ENCODE measurements around the gene KCNIP3. TPM values are rescaled to one million over a fixed set of nuclear protein-coding genes. Genes with fewer than 3 reads are reported as not detected.

Gene KCNIP3
- total RNA-seq, 2 donors from 2014 or later: 1.5 to 2.3 TPM

DNA sequence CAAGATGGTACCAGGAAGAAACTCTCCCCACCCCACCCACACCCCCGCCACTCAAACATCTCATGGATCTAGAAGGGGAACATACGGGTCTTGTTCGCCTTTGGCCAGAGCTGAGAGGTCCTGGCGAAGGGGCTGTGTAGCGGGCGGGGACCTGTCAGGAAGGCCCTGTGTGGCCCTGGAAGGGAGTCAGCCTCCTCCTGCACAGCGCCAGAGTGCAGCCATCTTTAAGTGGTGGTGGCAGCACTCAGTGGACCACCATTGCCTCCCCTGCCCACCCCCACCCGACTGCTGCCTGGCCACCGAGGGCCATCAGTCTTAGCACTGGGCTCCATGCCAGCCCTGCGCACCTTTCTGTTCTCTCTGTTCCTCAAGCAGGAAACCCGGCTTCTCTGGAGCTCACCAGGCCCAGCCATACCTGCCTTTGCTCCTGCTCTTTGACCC lies 93.8 kb downstream of the KCNIP3 start:
- no peaks in the 10 kb centered on the region for H3K9me3 ChIP-seq
- intact Hi-C loops (cut with DNase I): no loop called here
- no peaks in the 10 kb centered on the region for H3K36me3 ChIP-seq
- peaks cover 6% of the 10 kb centered on the region for H3K4me1 ChIP-seq
- no peak overlapping the region for H3K9ac ChIP-seq (ENCODE audit: low read depth in 2 of 2, low read length in 2 of 2)
- no peaks in the 10 kb centered on the region for H3K27me3 ChIP-seq
- no peak for DNase-seq
- no peak overlapping the region for H3K4me3 ChIP-seq
- TF ChIP-seq, protein P1, sequence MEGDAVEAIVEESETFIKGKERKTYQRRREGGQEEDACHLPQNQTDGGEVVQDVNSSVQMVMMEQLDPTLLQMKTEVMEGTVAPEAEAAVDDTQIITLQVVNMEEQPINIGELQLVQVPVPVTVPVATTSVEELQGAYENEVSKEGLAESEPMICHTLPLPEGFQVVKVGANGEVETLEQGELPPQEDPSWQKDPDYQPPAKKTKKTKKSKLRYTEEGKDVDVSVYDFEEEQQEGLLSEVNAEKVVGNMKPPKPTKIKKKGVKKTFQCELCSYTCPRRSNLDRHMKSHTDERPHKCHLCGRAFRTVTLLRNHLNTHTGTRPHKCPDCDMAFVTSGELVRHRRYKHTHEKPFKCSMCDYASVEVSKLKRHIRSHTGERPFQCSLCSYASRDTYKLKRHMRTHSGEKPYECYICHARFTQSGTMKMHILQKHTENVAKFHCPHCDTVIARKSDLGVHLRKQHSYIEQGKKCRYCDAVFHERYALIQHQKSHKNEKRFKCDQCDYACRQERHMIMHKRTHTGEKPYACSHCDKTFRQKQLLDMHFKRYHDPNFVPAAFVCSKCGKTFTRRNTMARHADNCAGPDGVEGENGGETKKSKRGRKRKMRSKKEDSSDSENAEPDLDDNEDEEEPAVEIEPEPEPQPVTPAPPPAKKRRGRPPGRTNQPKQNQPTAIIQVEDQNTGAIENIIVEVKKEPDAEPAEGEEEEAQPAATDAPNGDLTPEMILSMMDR (IDR thresholded peaks at IDR 0.05): no peak
- no peak overlapping the region for H3K27ac ChIP-seq

DNA sequence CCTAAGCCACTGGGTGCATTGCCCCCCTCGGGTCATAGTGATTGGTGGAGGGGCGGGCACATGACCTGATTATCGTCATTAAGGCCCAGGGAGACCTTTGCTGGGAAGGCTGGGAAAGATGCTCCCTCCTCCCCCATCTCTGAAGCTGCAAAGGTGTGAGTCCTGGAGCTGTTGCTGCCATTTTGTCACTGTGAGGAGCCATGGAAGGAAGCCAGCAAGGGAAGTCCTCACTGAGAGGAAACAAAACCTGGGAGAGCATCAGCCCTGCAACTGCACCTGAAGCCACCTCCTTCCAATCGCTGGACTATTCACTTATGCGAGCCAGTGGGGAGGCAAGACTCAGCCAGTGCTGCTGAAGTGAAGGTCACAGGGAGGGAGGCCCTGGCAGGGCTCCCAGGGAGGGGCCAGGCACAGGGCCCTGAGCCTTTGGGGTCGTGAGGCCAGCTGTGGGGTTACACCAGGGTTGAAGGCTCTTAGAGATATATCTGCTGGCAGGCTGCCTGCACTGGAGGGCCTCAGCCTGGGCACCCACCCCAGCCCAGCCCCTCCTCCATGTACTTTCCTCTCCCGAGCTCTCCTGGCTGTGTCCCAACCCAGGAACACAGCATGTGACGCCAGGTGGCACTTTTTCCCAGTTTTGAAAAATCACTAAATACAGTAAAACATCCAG lies 94.6 kb downstream of the KCNIP3 start:
- DNase-seq: no peak
- Histone ChIP-seq H3K36me3 (no peaks in the 10 kb centered on the region), H3K4me1 (peaks cover 6% of the 10 kb centered on the region), H3K27ac (no peak overlapping the region), H3K4me3 (no peak overlapping the region), H3K9ac (ENCODE audit: low read depth in 2 of 2, low read length in 2 of 2) (no peak overlapping the region), H3K27me3 (no peaks in the 10 kb centered on the region), H3K9me3 (no peaks in the 10 kb centered on the region)
- TF ChIP-seq, protein P1 (IDR thresholded peaks at IDR 0.05): no peak
- intact Hi-C loops (cut with DNase I): no loop called here

DNA sequence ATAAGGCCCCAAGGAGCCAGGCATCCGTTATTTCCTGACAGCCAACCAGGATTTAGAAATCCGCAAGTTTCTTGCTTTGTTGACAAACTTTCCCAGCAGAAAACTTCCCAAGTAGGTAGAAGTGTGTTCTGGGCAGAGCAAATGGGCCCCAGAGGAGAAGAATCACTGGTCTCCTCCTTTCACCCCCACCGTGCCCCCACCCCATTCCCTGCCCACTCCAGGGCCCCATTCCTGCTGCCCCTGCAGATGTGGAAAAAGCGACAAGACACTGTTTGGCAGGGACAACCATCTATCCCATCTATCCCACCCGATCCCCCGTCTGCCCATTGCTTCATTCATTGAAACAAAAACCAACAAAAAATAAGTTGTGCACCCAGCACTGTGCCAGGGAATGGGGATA lies 95.2 kb downstream of the KCNIP3 start:
- TF ChIP-seq, protein P1 (IDR thresholded peaks at IDR 0.05): no peak
- H3K27ac ChIP-seq: no peak overlapping the region
- peaks cover 6% of the 10 kb centered on the region for H3K4me1 ChIP-seq
- intact Hi-C loops (cut with DNase I): no loop called here
- no peak overlapping the region for H3K9ac ChIP-seq (ENCODE audit: low read depth in 2 of 2, low read length in 2 of 2)
- H3K36me3 ChIP-seq: no peaks in the 10 kb centered on the region
- no peak for DNase-seq
- no peaks in the 10 kb centered on the region for H3K9me3 ChIP-seq
- no peaks in the 10 kb centered on the region for H3K27me3 ChIP-seq
- no peak overlapping the region for H3K4me3 ChIP-seq

DNA sequence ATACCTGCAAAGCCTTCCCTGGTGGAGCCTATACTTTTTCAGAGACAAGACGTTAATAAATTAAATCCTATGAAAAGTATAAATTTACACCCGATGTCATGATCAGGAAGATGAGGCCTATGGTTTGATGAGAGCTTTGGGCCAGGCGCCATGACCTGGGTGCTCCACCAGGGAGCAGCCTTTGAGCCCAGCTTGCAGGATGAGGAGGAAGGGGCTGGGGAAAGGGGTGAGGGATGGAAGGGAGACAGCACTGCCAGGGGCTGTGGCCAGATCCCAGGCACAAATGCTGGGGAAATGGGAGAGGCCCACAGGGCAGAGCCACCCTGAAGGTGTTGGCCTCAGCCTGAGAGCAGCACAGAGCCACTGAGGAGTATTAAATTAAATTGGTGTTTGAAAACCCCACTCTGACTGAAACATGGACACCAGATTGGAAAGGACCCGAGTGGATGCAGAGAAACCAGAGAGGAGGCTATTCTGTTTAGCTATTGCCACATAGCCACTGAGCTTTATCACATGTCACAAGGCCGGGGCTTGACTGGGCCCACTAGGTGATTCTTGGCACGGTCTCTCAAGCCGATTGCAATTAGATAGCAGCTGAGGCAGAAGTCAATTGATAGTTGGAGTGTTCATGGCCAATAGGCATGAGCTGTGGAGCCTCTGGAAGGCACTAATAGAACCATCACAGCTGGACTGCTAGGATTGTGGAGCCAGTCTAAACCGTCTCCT lies 95.7 kb downstream of the KCNIP3 start:
- H3K9me3 ChIP-seq: no peaks in the 10 kb centered on the region
- H3K9ac ChIP-seq (ENCODE audit: low read depth in 2 of 2, low read length in 2 of 2): no peak overlapping the region
- H3K4me3 ChIP-seq: no peak overlapping the region
- no peaks in the 10 kb centered on the region for H3K27me3 ChIP-seq
- no peak overlapping the region for H3K27ac ChIP-seq
- intact Hi-C loops (cut with DNase I): no loop called here
- peaks cover 6% of the 10 kb centered on the region for H3K4me1 ChIP-seq
- no peak for DNase-seq
- TF ChIP-seq, protein P1 (IDR thresholded peaks at IDR 0.05): no peak
- no peaks in the 10 kb centered on the region for H3K36me3 ChIP-seq

DNA sequence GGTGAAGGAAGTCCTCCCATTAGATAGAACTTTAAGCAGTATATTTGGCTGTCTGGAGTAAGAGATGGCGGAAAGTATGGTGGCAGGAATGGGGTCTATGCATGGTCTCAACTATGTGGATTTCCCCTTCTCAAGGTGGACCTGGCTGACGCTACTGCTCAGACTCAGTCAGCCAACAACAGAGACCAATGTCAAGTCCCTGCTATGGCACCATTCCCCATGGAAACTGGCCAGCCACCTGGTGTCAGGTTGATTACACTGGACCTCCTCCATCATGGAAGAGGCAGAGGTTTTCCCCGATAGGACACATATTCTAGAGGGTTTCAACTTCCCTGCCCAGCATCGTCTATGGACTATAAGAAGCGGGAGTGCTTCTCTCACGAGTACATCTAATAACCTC lies 96.8 kb downstream of the KCNIP3 start:
- Histone ChIP-seq H3K36me3 (no peaks in the 10 kb centered on the region), H3K27me3 (no peaks in the 10 kb centered on the region), H3K9ac (ENCODE audit: low read depth in 2 of 2, low read length in 2 of 2) (no peak overlapping the region), H3K4me1 (peaks cover 6% of the 10 kb centered on the region), H3K27ac (no peak overlapping the region), H3K4me3 (no peak overlapping the region), H3K9me3 (no peaks in the 10 kb centered on the region)
- TF ChIP-seq, protein P1 (IDR thresholded peaks at IDR 0.05): no peak
- intact Hi-C loops (cut with DNase I): no loop called here
- no peak for DNase-seq
